IPS-15b (cell line): Measurements from ENCODE around the gene MGAT4A.

ENCODE experiments used
- H3K27me3 ChIP-seq: one replicate; pipeline ENCODE4 v1.6.1; 2013; ENCODE audit warnings: low read length; ENCODE audit not compliant: control insufficient read depth, insufficient read depth
- H3K36me3 ChIP-seq: one replicate; pipeline ENCODE4 v1.6.1; 2013; ENCODE audit warnings: low read length; ENCODE audit not compliant: control insufficient read depth, insufficient read depth
- H3K4me1 ChIP-seq: one replicate; pipeline ENCODE4 v1.6.1; 2013; ENCODE audit warnings: mild to moderate bottlenecking, low read length; ENCODE audit not compliant: control insufficient read depth, insufficient read depth
- H3K4me3 ChIP-seq: one replicate; pipeline ENCODE4 v1.5.1; 2013; ENCODE audit warnings: low read depth, low read length
- H3K9ac ChIP-seq: one replicate; pipeline ENCODE4 v1.6.1; 2013; ENCODE audit warnings: low read depth, mild to moderate bottlenecking, low read length
- H3K9me3 ChIP-seq: one replicate; pipeline ENCODE4 v1.6.1; 2013; ENCODE audit warnings: mild to moderate bottlenecking, low read length; ENCODE audit not compliant: control insufficient read depth, insufficient read depth

MGAT4A gene

DNA sequence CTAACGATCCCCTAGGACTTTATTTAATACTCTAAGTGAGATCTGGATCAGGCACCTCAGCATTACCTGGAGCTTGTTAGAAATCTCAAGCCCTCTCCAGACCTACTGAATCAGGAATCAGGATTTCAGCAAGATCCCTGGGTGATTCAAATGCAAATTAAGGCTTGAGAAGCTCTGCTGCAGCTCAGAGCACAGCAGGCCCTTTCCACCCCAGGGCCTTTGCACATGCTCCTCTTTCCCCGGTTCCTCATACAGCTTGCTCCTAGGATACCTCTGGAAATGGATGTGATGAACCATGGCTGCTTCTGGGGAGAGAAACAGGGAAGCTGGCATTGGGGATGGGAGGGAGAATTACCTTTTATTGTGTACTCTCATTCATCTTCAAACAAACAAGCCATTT is 40.3 kb upstream of the MGAT4A start:
- no peak overlapping the region for H3K4me3 ChIP-seq
- no peaks in the 10 kb centered on the region for H3K27me3 ChIP-seq
- H3K9me3 ChIP-seq: no peaks in the 10 kb centered on the region
- no peaks in the 10 kb centered on the region for H3K4me1 ChIP-seq
- H3K9ac ChIP-seq: no peak overlapping the region
- no peaks in the 10 kb centered on the region for H3K36me3 ChIP-seq

DNA sequence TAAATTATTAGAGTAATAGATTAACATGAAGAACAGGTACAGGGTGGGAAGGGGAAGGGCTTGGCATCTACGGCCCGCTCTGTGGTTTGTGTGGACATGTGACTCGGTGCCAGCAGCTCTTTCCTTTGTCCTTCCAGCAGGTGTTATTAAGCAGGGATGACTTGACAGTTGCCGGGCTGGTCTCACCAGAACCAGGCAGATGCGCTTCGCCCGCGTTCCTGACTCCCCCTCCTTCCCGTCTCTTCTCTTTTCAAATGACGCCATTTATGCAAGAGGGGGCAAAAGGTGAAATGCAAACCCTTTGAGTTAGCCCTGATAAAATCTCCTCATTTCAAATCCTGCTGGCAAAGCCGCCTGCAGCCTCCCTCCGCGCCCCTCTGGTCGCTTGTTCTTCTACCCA is 38.9 kb upstream of the MGAT4A start:
- no peaks in the 10 kb centered on the region for H3K9me3 ChIP-seq
- no peaks in the 10 kb centered on the region for H3K4me1 ChIP-seq
- H3K27me3 ChIP-seq: no peaks in the 10 kb centered on the region
- no peaks in the 10 kb centered on the region for H3K36me3 ChIP-seq
- H3K9ac ChIP-seq: no peak overlapping the region
- H3K4me3 ChIP-seq: no peak overlapping the region

DNA sequence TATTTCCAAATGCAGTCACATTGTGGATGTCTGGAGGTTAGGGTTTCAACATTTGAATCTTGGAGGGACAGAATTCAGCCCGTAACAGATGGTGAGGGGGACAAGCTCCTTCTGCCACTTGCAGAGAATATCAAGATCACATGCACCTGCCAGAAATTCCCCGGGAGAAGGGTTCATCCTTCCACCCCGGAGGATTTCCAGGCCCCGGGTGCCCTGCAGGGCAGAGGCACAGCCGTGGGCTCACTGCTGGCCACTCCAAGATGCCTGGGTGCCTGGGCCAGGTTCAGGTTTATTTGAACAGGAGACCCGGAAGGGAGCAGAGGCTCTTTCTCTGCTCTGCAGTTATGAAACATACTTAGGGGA is 38.2 kb upstream of the MGAT4A start:
- no peaks in the 10 kb centered on the region for H3K4me1 ChIP-seq
- H3K4me3 ChIP-seq: no peak overlapping the region
- H3K36me3 ChIP-seq: no peaks in the 10 kb centered on the region
- no peak overlapping the region for H3K9ac ChIP-seq
- H3K27me3 ChIP-seq: no peaks in the 10 kb centered on the region
- H3K9me3 ChIP-seq: no peaks in the 10 kb centered on the region

DNA sequence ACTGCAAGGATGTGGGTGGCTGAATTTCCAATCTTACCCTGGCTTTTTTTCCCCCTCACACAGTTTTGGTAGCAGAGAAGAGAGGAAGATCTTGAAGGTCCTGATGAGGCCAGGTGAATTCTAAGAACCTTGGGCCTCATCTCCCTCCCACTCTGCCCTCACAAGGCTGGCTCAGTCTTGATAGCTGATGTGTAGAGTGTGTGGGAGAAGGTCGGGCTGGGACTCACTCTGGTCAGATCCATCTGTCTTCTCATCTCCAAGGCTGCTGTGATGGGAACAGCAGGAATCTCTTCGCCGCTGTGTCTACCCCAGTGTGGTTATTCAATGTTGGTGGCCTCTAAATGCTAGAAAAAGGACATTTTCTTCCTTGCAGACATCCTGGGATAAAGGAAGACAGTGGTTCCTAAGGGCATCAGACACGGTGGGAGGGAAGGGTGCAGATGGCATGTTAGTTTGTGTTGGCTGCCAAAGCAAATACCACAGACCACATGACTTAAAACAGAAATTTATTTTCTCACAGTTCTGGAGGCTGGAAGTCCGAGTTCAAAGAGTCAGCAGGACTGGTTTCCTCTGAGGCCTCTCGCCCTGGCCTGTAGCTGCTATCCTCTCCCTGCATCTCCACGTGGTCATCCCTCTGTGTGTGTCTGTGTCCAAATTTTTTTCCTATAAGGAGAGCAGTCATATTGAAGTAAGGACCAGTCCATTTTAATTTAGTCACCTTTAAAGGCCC is 37.6 kb upstream of the MGAT4A start:
- H3K27me3 ChIP-seq: no peaks in the 10 kb centered on the region
- no peak overlapping the region for H3K9ac ChIP-seq

DNA sequence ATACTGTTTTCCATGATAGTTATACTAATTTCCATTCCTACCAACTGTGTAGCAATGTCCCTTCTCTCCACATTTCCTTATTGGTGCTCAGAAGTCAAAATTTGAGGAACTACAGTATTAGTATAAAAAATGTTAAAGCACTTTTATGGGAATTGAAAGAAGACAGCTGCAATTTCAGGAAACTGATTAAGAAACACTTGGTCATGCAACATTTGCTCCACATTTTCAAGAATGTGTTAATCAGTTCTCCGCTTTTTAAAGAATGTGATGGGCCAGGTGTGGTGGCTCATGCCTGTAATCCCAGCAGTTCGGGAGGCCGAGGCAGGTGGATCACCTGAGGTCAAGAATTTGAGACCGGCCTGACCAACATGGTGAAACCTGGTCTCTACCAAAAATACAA is 33.6 kb upstream of the MGAT4A start:
- Histone ChIP-seq H3K4me3 (no peak overlapping the region), H3K36me3 (no peaks in the 10 kb centered on the region), H3K4me1 (no peaks in the 10 kb centered on the region), H3K9me3 (no peaks in the 10 kb centered on the region), H3K27me3 (no peaks in the 10 kb centered on the region), H3K9ac (no peak overlapping the region)

More for the DNA sequence above, 37.6 kb upstream of the MGAT4A start:
- H3K4me3 ChIP-seq: no peak overlapping the region
- no peaks in the 10 kb centered on the region for H3K4me1 ChIP-seq
- H3K9me3 ChIP-seq: no peaks in the 10 kb centered on the region
- H3K36me3 ChIP-seq: no peaks in the 10 kb centered on the region

DNA sequence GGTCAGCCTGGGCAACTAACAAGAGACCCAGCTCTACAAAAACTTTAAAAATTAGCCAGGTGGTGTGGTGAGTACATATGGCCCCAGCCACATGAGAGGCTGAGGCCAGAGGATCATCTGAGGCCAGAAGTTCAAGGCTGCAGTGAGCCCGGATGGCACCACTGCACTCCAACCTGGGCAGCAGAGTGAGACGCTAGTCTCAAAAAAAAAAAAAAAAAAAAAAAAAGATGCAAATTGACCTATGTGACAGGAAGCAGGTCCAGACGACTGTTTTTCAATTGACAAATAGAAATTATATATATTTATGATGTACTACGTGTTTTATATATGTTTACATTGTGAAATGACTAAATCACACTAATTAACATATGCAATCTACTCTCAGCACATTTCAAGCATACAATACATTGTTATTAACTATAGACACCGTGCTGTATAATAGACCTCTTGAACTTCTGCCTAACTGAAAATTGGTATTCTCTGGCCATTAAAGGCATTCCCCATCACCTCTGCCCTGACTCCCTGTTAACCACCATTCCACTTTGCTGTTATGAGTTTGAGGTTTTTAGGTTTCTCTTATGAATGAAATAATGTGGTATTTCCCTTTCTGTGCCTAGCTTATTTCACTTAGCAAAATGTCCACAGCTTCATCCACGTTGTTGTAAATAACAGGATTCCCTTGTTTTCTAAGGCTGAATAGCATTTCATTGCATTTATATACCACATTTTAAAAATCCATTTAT is 32.4 kb upstream of the MGAT4A start:
- H3K36me3 ChIP-seq: no peaks in the 10 kb centered on the region
- H3K9ac ChIP-seq: no peak overlapping the region
- no peaks in the 10 kb centered on the region for H3K9me3 ChIP-seq
- H3K4me1 ChIP-seq: no peaks in the 10 kb centered on the region
- no peak overlapping the region for H3K4me3 ChIP-seq
- H3K27me3 ChIP-seq: no peaks in the 10 kb centered on the region

DNA sequence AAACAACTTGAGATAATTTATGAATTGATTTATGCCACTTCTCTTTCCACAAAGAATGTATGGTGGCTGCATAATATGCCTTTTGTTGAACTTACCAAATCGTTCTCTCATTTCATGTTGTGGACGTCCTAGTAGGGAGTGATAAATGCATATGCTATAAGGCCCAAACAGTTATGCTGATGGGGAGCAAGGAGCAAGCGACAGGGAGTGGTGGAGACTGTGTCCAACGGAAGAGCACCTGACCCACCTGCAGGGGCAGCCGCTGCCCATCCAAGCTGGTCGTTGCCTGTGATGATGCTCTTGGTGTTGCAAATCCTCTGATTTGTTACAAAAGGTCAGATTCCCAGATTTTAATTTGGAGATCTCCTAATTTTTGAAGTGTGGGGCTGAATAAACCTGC is 31.0 kb upstream of the MGAT4A start:
- Histone ChIP-seq H3K9me3 (no peaks in the 10 kb centered on the region), H3K4me1 (no peaks in the 10 kb centered on the region), H3K27me3 (no peaks in the 10 kb centered on the region), H3K9ac (no peak overlapping the region), H3K36me3 (no peaks in the 10 kb centered on the region), H3K4me3 (no peak overlapping the region)

DNA sequence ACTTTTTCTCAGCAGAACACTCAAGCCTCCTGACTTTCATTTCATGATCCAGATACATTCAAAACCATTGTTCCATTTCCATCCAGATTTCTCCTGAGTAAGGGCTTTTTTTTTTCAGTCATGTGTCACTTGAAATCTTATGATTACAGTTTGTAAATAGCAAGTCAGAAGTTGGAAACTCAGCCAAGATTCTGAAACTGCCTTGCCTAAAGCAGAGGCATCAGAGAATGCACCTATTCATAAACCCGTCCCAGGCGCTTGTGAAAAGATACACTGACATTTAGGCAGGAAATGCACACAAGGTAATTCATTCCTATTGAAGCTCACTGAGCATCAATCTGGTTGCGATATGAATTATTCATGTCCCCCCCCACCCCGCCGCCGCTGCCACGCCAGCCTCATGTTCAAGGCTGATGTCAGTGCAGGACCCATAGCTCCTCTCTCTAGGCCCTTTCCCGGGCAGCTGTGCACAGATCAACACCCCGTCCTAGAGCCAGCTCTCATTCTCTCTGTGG is 30.4 kb upstream of the MGAT4A start:
- H3K9ac ChIP-seq: no peak overlapping the region
- no peaks in the 10 kb centered on the region for H3K27me3 ChIP-seq
- H3K4me1 ChIP-seq: no peaks in the 10 kb centered on the region
- no peaks in the 10 kb centered on the region for H3K36me3 ChIP-seq
- no peaks in the 10 kb centered on the region for H3K9me3 ChIP-seq
- no peak overlapping the region for H3K4me3 ChIP-seq

DNA sequence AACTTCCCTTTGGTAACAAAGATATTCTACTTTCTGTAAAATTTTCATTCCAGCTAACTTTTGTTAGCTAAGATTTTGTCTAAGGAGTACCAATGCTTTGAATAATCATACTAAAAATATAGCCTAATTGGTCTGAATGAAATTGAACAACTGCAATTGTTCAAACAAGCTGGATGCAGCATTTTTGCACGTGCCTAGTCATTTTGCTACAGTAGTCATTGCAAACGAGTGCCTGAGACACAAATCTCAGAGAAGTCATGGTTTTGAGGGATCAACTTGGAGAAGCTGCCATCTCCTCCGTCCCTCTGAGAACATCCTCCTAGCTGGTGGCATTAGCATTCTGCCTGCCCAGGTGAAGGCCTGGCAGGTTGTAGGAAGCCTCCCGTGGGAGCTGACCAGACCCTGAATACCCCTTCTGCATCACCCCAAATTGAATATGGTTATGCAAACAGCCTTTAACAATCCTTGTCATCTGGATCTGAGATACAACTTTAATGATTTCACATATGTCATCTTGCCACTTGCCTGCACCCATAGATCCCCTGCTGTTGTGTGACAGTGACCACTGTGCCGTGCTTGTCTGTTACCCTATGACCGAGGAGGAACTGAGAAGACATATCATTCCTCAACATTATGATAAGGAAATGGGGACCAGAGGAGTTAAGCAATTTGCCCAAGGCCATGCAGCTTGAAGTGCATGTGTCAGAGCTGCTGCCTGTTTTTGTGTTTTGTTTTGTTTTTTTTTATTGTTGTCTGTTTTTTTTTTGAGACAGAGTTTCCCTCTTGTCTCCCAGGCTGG is 29.1 kb upstream of the MGAT4A start:
- no peaks in the 10 kb centered on the region for H3K27me3 ChIP-seq
- no peak overlapping the region for H3K4me3 ChIP-seq
- no peaks in the 10 kb centered on the region for H3K4me1 ChIP-seq
- no peaks in the 10 kb centered on the region for H3K36me3 ChIP-seq
- no peaks in the 10 kb centered on the region for H3K9me3 ChIP-seq
- H3K9ac ChIP-seq: no peak overlapping the region

DNA sequence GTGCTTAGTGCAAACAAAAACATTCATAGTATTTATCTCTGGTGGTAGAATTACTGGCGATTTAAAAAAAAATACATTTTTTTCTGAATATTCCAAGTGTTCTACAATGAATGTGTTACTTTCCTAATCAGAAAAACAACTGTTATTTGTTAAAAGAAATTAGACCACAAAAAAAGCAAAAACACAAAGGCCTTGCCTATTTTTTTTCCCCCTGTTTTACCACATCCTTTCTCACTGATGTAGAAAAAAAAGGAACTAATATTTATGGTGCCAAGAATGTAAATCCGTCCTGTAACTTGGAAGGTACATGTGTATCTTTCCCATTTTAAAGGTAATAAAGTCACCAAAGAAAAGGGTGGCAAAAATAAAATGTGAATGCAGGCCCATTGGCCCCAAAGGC is 28.4 kb upstream of the MGAT4A start:
- no peak overlapping the region for H3K9ac ChIP-seq
- no peaks in the 10 kb centered on the region for H3K27me3 ChIP-seq
- no peaks in the 10 kb centered on the region for H3K36me3 ChIP-seq
- H3K4me3 ChIP-seq: no peak overlapping the region
- H3K9me3 ChIP-seq: no peaks in the 10 kb centered on the region
- H3K4me1 ChIP-seq: no peaks in the 10 kb centered on the region

DNA sequence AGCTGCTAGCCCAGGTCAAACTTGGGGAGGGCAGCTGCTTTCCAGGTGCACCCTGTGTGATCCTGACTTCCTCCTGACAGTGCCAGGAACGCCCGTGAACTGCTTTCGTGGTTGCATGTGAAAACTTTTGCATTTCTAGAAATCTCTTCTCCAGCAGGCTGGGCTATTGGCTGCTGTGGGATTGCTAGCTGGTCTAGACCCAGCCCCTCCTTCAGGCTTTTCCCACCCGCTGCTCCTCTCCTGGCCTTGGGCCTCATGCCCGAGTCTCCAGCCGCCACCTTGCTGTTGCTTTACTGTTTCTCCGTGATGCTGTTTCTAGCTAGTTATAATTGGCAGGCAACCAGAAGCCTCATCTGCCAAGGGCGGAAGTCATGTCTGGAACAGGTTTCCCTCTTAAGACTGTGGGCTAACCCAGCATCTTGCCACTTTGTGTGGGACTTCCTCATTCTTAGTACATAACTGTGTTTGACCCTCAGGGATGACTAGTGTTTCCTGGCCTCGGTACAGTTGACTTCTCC is 27.0 kb upstream of the MGAT4A start:
- Histone ChIP-seq H3K9me3 (no peaks in the 10 kb centered on the region), H3K4me3 (no peak overlapping the region), H3K27me3 (no peaks in the 10 kb centered on the region), H3K36me3 (no peaks in the 10 kb centered on the region), H3K9ac (no peak overlapping the region), H3K4me1 (no peaks in the 10 kb centered on the region)
